Stimulated activated CD4-positive, alpha-beta T cell treated with anti-CD3 and anti-CD28 coated beads, TNF-alpha, amount 100 ng/mL, for 24 hours (primary cell): Measurements from ENCODE around the gene SGMS1.
A peak's percentile ranks its signal among the peaks of the same experiment; 100 is the strongest.

Experiments
- DNase-seq, 3 experiments: peaks; one replicate each; pipeline ENCODE4 v3.0.0-alpha.2; 2020; ENCODE audit warnings: low read depth in 3 of 3

Gene SGMS1

GRCh38 chr10:50423448-50423847, 200.3 kb downstream of the SGMS1 start:
- no peak for DNase-seq

GRCh38 chr10:50422259-50422658, 201.5 kb downstream of the SGMS1 start:
- DNase-seq = no peak

- DNase-seq = no peak
These were observed 202.6 kb downstream of the SGMS1 start for GRCh38 chr10:50421026-50421719.

GRCh38 chr10:50420196-50420595, 203.6 kb downstream of the SGMS1 start:
- no peak for DNase-seq

GRCh38 chr10:50419756-50420155, 204.0 kb downstream of the SGMS1 start:
- no peak for DNase-seq

- DNase-seq = no peak
These were observed 204.7 kb downstream of the SGMS1 start for GRCh38 chr10:50419091-50419490.

- peak in 2 of 3 experiments; percentile 8 to 44 for DNase-seq
These were observed 205.6 kb downstream of the SGMS1 start for GRCh38 chr10:50417886-50418830.

- no peak for DNase-seq
These were observed 206.3 kb downstream of the SGMS1 start for GRCh38 chr10:50417486-50417885.

GRCh38 chr10:50416881-50417280, 206.9 kb downstream of the SGMS1 start:
- no peak for DNase-seq

- DNase-seq = no peak
These were observed 207.5 kb downstream of the SGMS1 start for GRCh38 chr10:50416181-50416824.

GRCh38 chr10:50415292-50415691, 208.5 kb downstream of the SGMS1 start:
- DNase-seq = no peak

GRCh38 chr10:50410066-50410811, 213.5 kb downstream of the SGMS1 start:
- DNase-seq = no peak

GRCh38 chr10:50407076-50407801, 216.5 kb downstream of the SGMS1 start:
- DNase-seq = no peak

- no peak for DNase-seq
These were observed 217.2 kb downstream of the SGMS1 start for GRCh38 chr10:50406457-50407070.

- DNase-seq = no peak
These were observed 218.0 kb downstream of the SGMS1 start for GRCh38 chr10:50405723-50406122.

- DNase-seq = no peak
These were observed 219.6 kb downstream of the SGMS1 start for GRCh38 chr10:50404021-50404773.

GRCh38 chr10:50403074-50403473, 220.7 kb downstream of the SGMS1 start:
- no peak for DNase-seq

GRCh38 chr10:50402466-50402865, 221.3 kb downstream of the SGMS1 start:
- DNase-seq = no peak

- no peak for DNase-seq
These were observed 223.1 kb downstream of the SGMS1 start for GRCh38 chr10:50400694-50401093.

GRCh38 chr10:50398823-50399222, 224.9 kb downstream of the SGMS1 start:
- DNase-seq = no peak
